Mesenteric fat pad (tissue), 1 donor: ENCODE measurements around the gene LGALS7B. TPM values are rescaled to one million over a fixed set of nuclear protein-coding genes. Genes with fewer than 3 reads are reported as not detected.

Experiments
- total RNA-seq: library from RNA; stranded (reverse); fragmentation: NEBNext Ultra II Directional; extraction: Animal tissue kit (Norgen Biotek cat#: 25700); gene quantifications from one replicate; pipeline ENCODE4 v1.2.1, GENCODE V29; 2021
- donor health status: DM: yes; HTN: yes; CAD: no.

Gene LGALS7B
- total RNA-seq, 1 donor from 2014 or later, result not detected

Other genes starting within 250 kb of the LGALS7B start
- gene MAP4K1, start 171.2 kb upstream of the LGALS7B start, total RNA-seq, result 3.9 TPM
- gene EIF3K, start 170.0 kb upstream of the LGALS7B start, total RNA-seq, result 252 TPM
- 431 TPM for gene ACTN4, start 141.6 kb upstream of the LGALS7B start, total RNA-seq
- 1.3 TPM for gene CAPN12, start 44.7 kb upstream of the LGALS7B start, total RNA-seq
- not detected for gene LGALS7, start 15.7 kb upstream of the LGALS7B start, total RNA-seq
- 3.5 TPM for gene LGALS4, start 23.7 kb downstream of the LGALS7B start, total RNA-seq
- gene ECH1, start 42.6 kb downstream of the LGALS7B start, total RNA-seq, result 302 TPM
- 231 TPM for gene HNRNPL, start 60.8 kb downstream of the LGALS7B start, total RNA-seq
- gene RINL, start 89.1 kb downstream of the LGALS7B start, total RNA-seq, result 8.9 TPM
- 60.2 TPM for gene SIRT2, start 110.4 kb downstream of the LGALS7B start, total RNA-seq
- 24.2 TPM for gene NFKBIB, start 110.8 kb downstream of the LGALS7B start, total RNA-seq
- gene CCER2, start 123.0 kb downstream of the LGALS7B start, total RNA-seq, result not detected
- 14.0 TPM for gene SARS2, start 141.6 kb downstream of the LGALS7B start, total RNA-seq
- gene MRPS12, start 141.7 kb downstream of the LGALS7B start, total RNA-seq, result 38.6 TPM
- 28.4 TPM for gene FBXO17, start 186.5 kb downstream of the LGALS7B start, total RNA-seq
- gene FBXO27, start 243.3 kb downstream of the LGALS7B start, total RNA-seq, result 21.7 TPM